ENCODE results near the gene FXYD6.

- no peak for TF ChIP-seq CTCF (IDR thresholded peaks at IDR 0.05; ENCODE audit: insufficient read depth, low read length)
- TF ChIP-seq REST (IDR thresholded peaks at IDR 0.05; ENCODE audit: insufficient replicate concordance, low read depth), result no peak
- TF ChIP-seq POLR2AphosphoS5 (IDR thresholded peaks at IDR 0.05; ENCODE audit: low read depth), result no peak
Measured at GRCh38 chr11:117823946-117824420, 52.5 kb downstream of the FXYD6 start.
